Measurements from ENCODE around the gene CETP. TPM values are rescaled to one million over a fixed set of nuclear protein-coding genes. Genes with fewer than 3 reads are reported as not detected.

Gene CETP
- total and polyA plus RNA-seq, 2 of the 8 experiments (the other 6 are each of a cell fraction or from before 2014, with no cell fraction given) = not detected

DNA sequence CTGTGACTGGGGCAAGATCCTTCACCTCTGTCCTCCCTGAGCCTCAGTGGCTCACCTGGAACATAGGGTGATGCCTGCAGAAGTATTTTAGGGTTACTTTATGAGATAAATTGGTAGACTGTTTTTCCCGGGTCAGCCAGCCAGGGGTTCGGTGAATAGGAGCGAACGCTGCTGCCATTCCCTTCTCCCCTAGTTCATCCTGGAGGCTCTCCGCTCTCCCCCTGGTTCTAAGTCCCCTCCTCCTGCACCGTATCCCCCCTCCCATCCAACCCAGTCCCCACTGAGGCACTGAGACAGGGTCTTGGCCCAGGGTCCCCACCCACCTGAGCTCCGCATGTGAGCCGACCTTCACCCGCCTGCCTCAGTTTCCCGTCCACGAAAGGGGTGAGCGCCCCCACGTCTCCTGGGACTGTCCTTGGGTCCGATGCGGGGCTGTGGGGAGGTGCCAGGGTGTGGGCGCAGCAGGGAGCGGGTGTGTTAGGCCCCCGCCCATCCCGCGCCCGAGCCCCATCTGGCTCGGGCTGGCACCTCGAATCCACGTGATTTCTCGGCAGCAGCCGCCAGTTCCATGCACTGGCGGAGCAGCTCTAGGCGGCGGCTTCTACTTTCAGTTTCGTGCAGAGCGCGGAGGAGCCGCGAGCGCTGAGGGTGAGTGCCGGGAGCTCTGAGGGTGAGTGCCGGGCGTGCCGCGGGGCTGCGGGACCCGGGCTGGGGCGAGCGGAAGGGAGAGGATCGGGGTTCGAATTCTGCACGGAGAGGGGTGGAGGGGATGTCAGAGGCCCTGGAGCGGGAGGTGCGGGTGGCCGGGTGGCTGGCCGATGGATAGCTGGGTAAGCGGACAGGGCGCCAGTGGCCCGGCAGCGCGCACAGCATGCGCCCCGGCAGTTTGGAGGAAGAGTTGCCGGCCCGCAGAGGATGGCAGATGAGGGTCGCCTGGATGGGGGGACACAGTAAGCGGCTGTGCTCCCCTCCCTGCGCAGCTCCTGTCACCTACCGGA is 27.5 kb downstream of the CETP start, which contains the start of gene NLRC5 (continued):
- TF ChIP-seq, protein P1, sequence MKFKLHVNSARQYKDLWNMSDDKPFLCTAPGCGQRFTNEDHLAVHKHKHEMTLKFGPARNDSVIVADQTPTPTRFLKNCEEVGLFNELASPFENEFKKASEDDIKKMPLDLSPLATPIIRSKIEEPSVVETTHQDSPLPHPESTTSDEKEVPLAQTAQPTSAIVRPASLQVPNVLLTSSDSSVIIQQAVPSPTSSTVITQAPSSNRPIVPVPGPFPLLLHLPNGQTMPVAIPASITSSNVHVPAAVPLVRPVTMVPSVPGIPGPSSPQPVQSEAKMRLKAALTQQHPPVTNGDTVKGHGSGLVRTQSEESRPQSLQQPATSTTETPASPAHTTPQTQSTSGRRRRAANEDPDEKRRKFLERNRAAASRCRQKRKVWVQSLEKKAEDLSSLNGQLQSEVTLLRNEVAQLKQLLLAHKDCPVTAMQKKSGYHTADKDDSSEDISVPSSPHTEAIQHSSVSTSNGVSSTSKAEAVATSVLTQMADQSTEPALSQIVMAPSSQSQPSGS (IDR thresholded peaks at IDR 0.05; ENCODE audit: low read length) = no peak
- TF ChIP-seq EZH2 (IDR thresholded peaks at IDR 0.05; ENCODE audit: low read depth, low read length, severe bottlenecking) (no peak), CREB1 (IDR thresholded peaks at IDR 0.05) (0 out of 2 replicates have a peak, but pooled peaks have one; percentile 13), SIRT6 (IDR thresholded peaks at IDR 0.05; ENCODE audit: low read length) (no peak), SIN3A (conservative IDR thresholded peaks at IDR 0.05 in 1 of 2, IDR thresholded peaks at IDR 0.05 in 1 of 2; ENCODE audit: low read depth in 1 of 2, low read length in 2 of 2) (0 out of 4 replicates have a peak, but pooled peaks of 1 of the 2 experiments have one; percentile 62)
